SJSA1 (cell line): Measurements from ENCODE around the gene HDAC4. TPM values are rescaled to one million over a fixed set of nuclear protein-coding genes. Genes with fewer than 3 reads are reported as not detected.

Experiments
- DNase-seq, 2 experiments: peaks; one replicate each; pipeline ENCODE4 v3.0.0-alpha.2; 2015 to 2020; ENCODE audit warnings: low spot score in 2 of 2, low read depth in 1 of 2
- H3K27ac ChIP-seq: fragments of 250-450 bp; sonication (Bioruptor Pico); 2 replicates; pipeline ENCODE4 v1.5.1; 2020; ENCODE audit warnings: mild to moderate bottlenecking, moderate library complexity
- H3K27me3 ChIP-seq: fragments of 250-450 bp; sonication (Bioruptor Pico); replicated peaks from 2 replicates; pipeline ENCODE4 v1.5.1; 2020; ENCODE audit warnings: mild to moderate bottlenecking, moderate library complexity
- H3K36me3 ChIP-seq: fragments of 250-450 bp; sonication (Bioruptor Pico); 2 replicates; pipeline ENCODE4 v1.5.1; 2020; ENCODE audit warnings: mild to moderate bottlenecking
- H3K4me1 ChIP-seq: fragments of 250-450 bp; sonication (Bioruptor Pico); replicated peaks from 2 replicates; pipeline ENCODE4 v1.6.1; 2021; ENCODE audit warnings: mild to moderate bottlenecking
- H3K4me3 ChIP-seq: fragments of 250-450 bp; sonication (Bioruptor Pico); 2 replicates; pipeline ENCODE4 v1.5.1; 2020; ENCODE audit warnings: mild to moderate bottlenecking
- H3K9me3 ChIP-seq: fragments of 250-450 bp; sonication (Bioruptor Pico); replicated peaks from 2 replicates; pipeline ENCODE4 v1.5.1; 2020; ENCODE audit warnings: mild to moderate bottlenecking
- total RNA-seq: library from RNA; depleted of rRNA; stranded (reverse); fragments of >200 nt; shearing (Covaris generic); gene quantifications from 2 replicates; pipeline ENCODE4 v1.2.3, GENCODE V29; 2014

HDAC4 gene
- total RNA-seq, 1 experiment from 2014 or later, result 13.2 TPM

DNA sequence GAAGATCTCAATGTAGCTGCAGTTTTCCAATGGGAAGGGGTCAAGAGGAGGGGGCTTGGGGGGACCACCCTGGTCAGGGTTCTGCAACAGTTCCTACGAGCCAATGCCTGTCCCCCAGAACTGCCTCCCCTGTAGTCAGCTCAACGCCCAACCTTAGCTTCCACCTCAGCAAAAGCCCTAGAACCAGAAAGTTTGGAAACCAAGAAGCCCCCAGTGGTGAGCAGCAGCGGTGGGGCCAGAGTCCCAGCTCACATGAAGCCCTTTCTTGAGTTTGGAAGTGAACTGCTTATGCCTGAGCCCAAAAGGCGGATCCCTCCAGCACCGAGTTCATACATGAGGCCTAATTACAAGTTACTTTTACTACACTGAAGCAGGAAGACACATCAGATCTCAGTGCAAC lies 162.4 kb downstream of the HDAC4 start:
- DNase-seq, result peak in 1 of 2 experiments; percentile 16
- Histone ChIP-seq H3K27me3 (no peaks in the 10 kb centered on the region), H3K4me1 (no peaks in the 10 kb centered on the region), H3K27ac (no peak overlapping the region), H3K9me3 (no peaks in the 10 kb centered on the region), H3K4me3 (no peak overlapping the region), H3K36me3 (no peaks in the 10 kb centered on the region)

DNA sequence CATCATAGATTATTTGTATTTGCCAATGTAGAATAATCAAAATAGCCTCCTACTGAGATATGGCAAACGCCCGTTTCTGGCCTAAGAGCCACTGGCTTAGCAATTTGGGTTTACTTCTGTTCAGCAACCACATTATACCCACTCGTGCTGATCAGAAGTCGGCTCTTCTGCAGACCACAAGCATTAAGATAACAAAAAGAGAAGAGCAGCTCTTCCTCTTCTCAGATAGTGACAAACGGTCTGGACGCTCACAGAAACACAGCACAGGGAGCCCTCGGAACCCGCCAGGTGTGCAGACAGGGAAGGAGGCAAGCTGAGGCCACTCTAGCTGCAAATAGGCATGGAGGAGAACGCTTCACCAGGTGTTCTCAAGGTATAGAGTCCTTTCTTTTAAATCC lies 164.0 kb downstream of the HDAC4 start:
- no peak overlapping the region for H3K27ac ChIP-seq
- H3K4me1 ChIP-seq, result no peaks in the 10 kb centered on the region
- H3K9me3 ChIP-seq, result no peaks in the 10 kb centered on the region
- no peak for DNase-seq
- no peaks in the 10 kb centered on the region for H3K27me3 ChIP-seq
- no peak overlapping the region for H3K4me3 ChIP-seq
- H3K36me3 ChIP-seq, result no peaks in the 10 kb centered on the region

DNA sequence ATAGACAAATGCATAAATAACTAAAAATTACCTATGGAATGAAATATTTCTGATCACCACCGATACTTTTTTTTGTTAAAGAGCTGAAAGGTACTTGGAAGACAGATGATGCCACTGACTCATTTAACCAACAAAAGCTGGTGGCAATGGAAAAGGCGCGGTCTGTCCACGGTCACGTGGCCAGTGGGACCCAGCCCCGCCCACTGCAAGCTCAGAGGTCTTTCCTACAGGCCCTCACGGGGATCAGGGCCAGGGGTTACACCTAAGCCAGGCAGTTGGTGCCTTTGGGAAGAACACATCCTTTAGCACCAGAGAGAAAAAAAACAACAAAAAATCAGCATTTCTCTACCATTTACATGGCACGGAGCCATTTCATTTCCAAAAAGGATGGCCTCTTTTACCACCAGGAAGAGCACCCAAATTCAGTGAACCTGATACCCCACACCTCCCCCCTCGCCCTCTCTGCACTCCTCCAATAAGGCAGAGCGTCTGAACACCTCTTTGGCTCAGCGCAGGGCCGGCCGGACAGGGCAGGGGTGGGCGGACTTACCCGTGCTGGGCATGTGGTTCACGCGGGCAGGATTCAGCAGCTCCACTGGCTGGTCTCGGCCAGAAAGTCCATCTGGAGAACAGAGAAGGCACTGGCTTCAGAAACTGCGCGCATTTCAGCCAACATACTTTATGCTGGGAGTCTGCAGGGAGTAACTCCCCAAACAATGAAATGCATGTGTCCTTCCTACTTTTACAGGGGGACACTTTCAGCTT lies 164.6 kb downstream of the HDAC4 start:
- Histone ChIP-seq H3K9me3 (no peaks in the 10 kb centered on the region), H3K4me3 (no peak overlapping the region), H3K4me1 (no peaks in the 10 kb centered on the region), H3K27me3 (no peaks in the 10 kb centered on the region), H3K27ac (no peak overlapping the region), H3K36me3 (no peaks in the 10 kb centered on the region)
- DNase-seq, result no peak

DNA sequence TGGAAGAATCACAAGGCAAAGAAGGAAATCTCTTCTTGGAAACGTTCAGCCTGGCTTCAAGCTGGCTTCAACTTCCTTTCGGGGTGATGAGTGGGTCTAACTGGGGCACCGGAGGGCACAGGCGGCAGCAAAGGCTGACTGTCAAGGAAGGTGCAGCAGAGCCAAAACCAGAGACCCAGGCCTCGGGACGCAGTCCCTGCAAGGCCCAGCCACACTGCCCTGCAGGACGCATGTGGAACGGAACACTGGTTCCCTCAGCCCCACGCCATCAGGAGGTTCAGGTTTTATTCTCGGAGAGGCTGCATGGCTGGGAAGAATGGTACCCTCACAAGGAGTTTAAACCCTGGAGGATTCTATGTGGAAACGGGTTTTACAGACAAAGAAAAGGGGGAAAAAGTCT lies 165.5 kb downstream of the HDAC4 start:
- Histone ChIP-seq H3K4me3 (no peak overlapping the region), H3K27ac (no peak overlapping the region), H3K27me3 (no peaks in the 10 kb centered on the region), H3K36me3 (no peaks in the 10 kb centered on the region), H3K9me3 (no peaks in the 10 kb centered on the region), H3K4me1 (no peaks in the 10 kb centered on the region)
- DNase-seq, result no peak

DNA sequence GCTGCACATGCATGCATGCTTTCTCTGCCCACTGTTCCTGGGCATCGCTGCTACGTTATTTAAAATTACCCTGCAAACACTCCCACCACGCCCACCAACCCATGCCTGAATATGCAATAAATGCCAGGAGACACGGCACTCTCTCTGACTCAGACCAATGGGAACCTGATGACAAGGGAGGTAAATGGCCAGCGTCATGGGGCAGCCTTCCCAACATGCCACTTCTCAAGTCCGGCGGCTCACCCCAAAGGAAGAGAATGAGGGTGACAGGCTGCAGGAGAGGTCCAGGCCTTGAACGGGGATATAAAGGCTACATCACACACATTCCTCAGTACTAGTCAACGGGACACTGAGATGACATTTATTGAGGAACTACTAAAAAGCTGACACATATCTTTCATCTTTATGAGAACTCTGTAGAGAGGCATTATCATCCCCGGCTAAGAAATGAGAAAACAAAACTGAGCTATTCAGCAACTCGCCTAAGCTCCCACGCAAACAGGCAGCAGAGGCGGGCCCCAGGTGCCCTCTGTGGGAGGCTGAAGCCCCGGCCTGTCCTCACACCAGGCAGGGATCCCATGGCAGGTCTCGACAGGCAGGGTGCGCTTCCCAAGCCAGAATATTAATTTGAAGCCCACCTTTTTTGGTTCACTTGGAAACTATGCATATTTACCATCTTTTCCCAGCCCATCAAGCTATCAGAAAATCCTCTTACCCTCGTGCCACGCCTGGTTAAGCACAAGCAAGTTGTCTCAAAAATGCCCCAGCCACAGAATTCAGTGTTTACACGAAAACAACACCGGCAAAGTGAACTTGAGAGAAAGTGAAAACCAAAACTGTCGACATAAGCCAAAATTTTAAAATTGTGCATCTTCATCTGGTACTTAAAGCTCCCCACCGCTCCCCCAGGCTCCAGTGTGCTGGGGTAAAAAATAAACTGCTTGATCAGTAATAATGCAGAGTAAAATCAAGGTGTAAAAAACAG lies 166.3 kb downstream of the HDAC4 start:
- H3K27me3 ChIP-seq, result no peaks in the 10 kb centered on the region

DNA sequence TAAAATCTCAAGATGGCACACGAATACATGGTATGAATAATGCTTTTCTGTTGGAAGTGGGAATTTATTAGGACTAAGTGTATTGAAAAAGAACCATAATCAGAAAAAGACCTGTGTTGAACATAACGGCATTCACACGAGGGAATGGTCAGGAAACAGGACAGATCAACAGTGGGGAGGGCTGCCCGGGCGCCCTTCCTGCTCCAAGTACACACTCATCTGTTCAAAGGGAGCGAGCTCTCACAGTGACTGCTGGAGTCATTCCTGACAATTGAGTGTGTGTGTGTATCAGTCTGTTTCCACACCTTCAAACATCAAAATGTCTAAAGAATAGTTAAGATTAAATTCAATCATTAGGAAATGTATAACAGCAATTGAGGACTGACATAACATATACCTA lies 167.2 kb downstream of the HDAC4 start:
- no peaks in the 10 kb centered on the region for H3K36me3 ChIP-seq
- no peak overlapping the region for H3K4me3 ChIP-seq
- no peaks in the 10 kb centered on the region for H3K9me3 ChIP-seq
- no peak overlapping the region for H3K27ac ChIP-seq
- peaks cover 9% of the 10 kb centered on the region for H3K4me1 ChIP-seq
- no peak for DNase-seq
- no peaks in the 10 kb centered on the region for H3K27me3 ChIP-seq

More for the DNA sequence above, 166.3 kb downstream of the HDAC4 start:
- H3K27ac ChIP-seq, result no peak overlapping the region
- peaks cover 4% of the 10 kb centered on the region for H3K4me1 ChIP-seq
- H3K9me3 ChIP-seq, result no peaks in the 10 kb centered on the region
- H3K36me3 ChIP-seq, result no peaks in the 10 kb centered on the region
- no peak overlapping the region for H3K4me3 ChIP-seq
- no peak for DNase-seq

DNA sequence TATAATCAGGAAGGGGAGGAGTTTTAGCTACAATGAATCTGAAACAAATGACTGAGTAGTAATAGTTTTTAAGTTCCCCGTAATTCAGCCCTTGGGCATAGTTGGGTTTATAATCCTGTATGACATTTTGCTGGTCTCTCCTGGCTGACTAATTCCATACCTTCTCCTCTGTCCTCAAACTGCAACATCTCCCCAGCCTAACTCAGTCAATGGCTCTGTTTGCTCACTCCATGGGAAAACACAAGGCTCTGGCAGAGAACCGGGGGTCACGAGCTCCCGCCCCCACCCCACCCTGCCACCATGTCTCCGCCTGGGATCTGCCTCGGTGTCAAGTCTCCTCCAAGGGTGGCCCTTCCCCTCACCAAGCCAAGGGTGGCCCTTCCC lies 168.6 kb downstream of the HDAC4 start:
- Histone ChIP-seq H3K4me3 (no peak overlapping the region), H3K9me3 (no peaks in the 10 kb centered on the region), H3K4me1 (peaks cover 20% of the 10 kb centered on the region), H3K36me3 (no peaks in the 10 kb centered on the region), H3K27ac (no peak overlapping the region), H3K27me3 (no peaks in the 10 kb centered on the region)
- DNase-seq, result no peak

DNA sequence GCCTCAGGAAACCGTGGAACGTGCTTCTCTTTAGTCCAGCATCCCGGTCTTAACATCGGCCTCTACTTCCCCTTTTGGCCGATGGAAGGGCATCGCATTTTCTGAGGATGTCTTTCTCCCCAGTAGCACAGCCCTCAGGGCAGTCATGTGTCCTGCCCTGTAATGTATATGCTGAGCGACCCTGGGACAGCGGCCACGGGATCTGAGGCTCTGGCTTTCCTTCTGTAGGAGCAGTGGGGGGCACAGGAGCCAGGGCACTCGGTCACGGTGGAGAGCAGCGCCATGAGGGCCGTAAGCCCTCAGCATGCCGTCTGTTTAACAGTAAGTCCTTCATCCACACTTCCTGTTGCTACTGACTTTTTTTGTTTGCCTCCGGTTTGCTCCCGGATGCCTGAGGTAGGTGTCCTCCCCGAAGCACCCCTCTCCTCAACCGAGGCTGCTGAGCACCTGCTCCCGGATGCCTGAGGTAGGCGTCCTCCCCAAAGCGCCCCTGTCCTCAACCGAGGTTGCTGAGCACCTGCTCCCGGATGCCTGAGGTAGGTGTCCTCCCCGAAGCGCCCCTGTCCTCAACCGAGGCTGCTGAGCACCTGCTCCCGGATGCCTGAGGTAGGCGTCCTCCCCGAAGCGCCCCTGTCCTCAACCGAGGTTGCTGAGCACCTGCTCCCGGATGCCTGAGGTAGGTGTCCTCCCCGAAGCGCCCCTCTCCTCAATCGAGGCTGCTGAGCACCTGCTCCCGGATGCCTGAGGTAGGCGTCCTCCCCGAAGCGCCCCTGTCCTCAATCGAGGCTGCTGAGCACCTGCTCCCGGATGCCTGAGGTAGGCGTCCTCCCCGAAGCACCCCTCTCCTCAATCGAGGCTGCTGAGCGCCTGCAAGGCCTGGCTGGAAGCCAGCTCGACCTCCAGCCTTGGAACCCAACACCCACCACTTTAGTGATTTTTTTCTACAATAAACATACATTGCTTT lies 169.3 kb downstream of the HDAC4 start:
- H3K27ac ChIP-seq, result no peak overlapping the region
- H3K9me3 ChIP-seq, result no peaks in the 10 kb centered on the region
- no peak overlapping the region for H3K4me3 ChIP-seq
- peaks cover 27% of the 10 kb centered on the region for H3K4me1 ChIP-seq
- no peak for DNase-seq
- no peaks in the 10 kb centered on the region for H3K27me3 ChIP-seq
- H3K36me3 ChIP-seq, result no peaks in the 10 kb centered on the region

DNA sequence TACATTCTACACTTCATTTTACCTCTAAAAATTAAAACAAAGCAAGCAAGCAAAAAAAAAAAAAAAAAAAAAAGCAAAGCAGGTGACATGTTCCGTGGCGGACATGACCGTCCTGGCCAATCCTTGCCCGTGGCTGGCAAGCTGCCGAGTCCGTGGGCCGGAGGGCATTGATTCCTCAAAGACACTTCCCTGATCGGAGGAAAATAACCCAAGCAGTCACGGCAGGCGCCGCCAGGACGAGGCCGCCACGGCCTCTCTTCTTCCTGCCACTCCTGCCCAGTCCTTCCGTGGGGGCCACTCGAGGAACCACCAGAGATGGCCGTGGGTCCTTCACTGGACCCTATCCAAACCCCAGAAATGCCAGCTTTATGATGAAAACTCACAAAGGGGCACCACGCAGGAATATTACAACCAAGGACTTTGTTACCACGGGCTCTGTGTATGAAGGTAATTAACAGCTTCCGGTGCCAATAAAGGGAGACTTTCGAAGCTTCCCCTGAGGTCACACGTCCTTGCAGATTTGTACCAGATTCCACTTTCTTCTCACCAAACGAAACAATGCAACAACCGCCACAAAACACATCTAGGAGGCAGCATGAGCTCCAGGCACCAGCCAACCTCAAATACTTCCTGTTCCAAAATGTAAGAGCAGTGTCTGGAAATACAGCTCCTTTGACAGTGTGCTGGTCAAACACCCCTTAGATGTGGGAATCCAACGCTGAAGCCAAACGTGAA lies 170.3 kb downstream of the HDAC4 start:
- no peak for DNase-seq
- no peaks in the 10 kb centered on the region for H3K36me3 ChIP-seq
- no peak overlapping the region for H3K4me3 ChIP-seq
- H3K4me1 ChIP-seq, result peaks cover 35% of the 10 kb centered on the region
- H3K9me3 ChIP-seq, result no peaks in the 10 kb centered on the region
- no peaks in the 10 kb centered on the region for H3K27me3 ChIP-seq
- H3K27ac ChIP-seq, result no peak overlapping the region

DNA sequence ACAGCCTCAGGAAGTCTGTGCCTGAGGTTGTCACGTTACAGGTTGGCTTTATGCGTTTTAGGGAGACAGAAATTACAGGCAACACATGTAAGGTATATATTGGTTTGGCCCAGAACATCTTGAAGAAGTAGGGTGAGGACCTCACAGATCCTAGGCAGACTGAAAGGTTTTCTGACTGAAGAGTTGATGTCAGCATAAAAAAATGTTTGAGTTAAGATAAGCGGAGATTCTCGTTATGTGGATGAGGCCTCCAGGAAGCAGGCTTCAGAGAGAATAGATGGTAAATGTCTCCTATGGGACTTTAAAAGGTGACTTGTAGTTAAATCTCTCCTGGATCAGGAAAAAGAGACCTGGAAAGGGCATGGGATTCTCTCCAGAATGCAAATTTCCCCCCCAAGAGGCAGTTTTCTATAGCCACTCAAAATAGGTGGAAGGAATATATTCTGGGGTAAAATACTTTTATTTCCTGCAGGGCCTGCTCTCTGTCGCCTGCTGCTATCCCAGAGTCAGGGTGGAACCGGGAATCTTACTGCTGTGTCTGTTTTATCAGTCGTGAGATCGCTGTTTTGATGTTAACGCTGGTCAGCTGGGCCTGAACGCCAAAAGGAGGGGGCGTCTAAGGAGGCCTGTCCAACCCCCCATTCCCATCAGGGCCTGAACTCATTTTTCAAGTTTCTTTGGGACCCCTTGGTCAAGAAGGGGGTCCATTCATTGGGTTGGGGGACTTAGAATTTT lies 171.1 kb downstream of the HDAC4 start:
- H3K27me3 ChIP-seq, result no peaks in the 10 kb centered on the region
- no peak for DNase-seq
- no peak overlapping the region for H3K4me3 ChIP-seq
- H3K9me3 ChIP-seq, result no peaks in the 10 kb centered on the region
- H3K36me3 ChIP-seq, result no peaks in the 10 kb centered on the region
- H3K4me1 ChIP-seq, result peaks cover 40% of the 10 kb centered on the region
- no peak overlapping the region for H3K27ac ChIP-seq

DNA sequence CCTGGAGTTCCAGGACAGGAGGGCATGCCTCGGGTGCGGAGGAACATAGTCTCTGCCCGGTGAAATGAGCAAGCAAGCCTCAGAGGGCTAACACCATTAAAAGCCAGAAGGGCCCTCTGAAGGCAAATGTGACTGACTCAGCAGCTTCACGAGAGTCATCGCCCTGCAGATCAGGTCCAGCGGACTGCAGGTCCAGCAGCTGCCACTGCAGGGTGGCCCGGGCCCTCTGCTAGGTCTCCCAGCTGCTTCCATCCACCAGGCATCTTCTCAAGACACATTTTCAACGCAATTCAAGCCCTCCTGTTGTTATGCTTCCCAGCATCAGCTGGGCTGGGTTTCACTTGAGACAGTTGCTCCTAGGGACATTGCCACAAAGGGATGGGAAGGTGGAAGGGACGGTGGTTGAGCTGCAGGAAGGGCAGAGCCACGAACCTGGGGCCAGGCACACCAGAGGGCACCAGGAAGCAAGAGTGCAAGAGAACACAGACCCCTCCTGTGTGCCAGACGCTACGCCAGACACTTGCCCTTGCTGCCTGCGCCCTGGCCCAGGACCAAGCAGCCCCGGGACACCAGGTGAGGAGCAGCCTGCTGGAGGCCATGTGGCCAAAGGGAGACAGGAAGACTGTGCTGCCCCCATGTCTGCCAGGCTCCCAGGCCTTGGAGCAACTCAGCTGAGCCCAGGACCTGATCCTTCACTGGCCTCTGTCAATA lies 173.0 kb downstream of the HDAC4 start:
- peak; percentile 51 to 73 for DNase-seq
- no peaks in the 10 kb centered on the region for H3K36me3 ChIP-seq
- H3K4me3 ChIP-seq, result no peak overlapping the region
- H3K27me3 ChIP-seq, result no peaks in the 10 kb centered on the region
- H3K27ac ChIP-seq, result no peak overlapping the region
- H3K9me3 ChIP-seq, result no peaks in the 10 kb centered on the region
- peaks cover 40% of the 10 kb centered on the region for H3K4me1 ChIP-seq
